IMR-90 (cell line): ENCODE data around the gene HSPB7. TPM values are rescaled to one million over a fixed set of nuclear protein-coding genes. Genes with fewer than 3 reads are reported as not detected.

Experiments
- ATAC-seq: fragments of 200-7000 bp; cut with Tn5 transposase; 2 replicates; pipeline ENCODE4 v1.9.1; 2020; ENCODE audit warnings: low read depth, mild to moderate bottlenecking, moderate library complexity
- BruUV-seq: library from RNA; stranded (reverse); fragments of 400-500 nt; replicated peaks from 2 replicates; lab custom pipeline; 2021; lab: Mats Ljungman, UMichigan
- CTCF ChIA-PET: fragments of 300-600 bp; formaldehyde crosslinking; extraction: SDS; loops from one replicate; lab custom pipeline; 2021; ENCODE audit warnings: antibody characterized with exemption; lab: Yijun Ruan, JAX
- POLR2A ChIA-PET: fragments of 300-600 bp; sonication (Branson Sonifier 250); formaldehyde crosslinking; loops from one replicate; lab custom pipeline; 2022; ENCODE audit warnings: antibody characterized with exemption; ENCODE audit not compliant: unreplicated experiment; lab: Charles Lee
- DNase-seq: peaks from one replicate; pipeline ENCODE4 v3.0.0; 2013
- H2AFZ ChIP-seq: replicated peaks from 2 replicates; pipeline ENCODE3; 2013; ENCODE audit warnings: low read length, mild to moderate bottlenecking; ENCODE audit not compliant: poor library complexity
- H2AK5ac ChIP-seq: 2 replicates; pipeline ENCODE4 v1.6.1; 2013; ENCODE audit warnings: low read depth, low read length, inconsistent platforms
- H2AK9ac ChIP-seq: replicated peaks from 2 replicates; pipeline ENCODE3; 2013; ENCODE audit warnings: mild to moderate bottlenecking, low read depth, low read length, moderate library complexity; ENCODE audit not compliant: poor library complexity
- H2BK120ac ChIP-seq: 2 replicates; pipeline ENCODE4 v1.6.1; 2013; ENCODE audit warnings: low read depth, low read length, inconsistent platforms
- H2BK15ac ChIP-seq: 3 replicates; pipeline ENCODE4 v1.6.1; 2013; ENCODE audit warnings: low read depth, low read length, inconsistent platforms
- H2BK20ac ChIP-seq: 2 replicates; pipeline ENCODE4 v1.6.1; 2013; ENCODE audit warnings: low read depth, mild to moderate bottlenecking, inconsistent platforms, low read length, moderate library complexity
- H2BK5ac ChIP-seq: 2 replicates; pipeline ENCODE4 v1.6.1; 2013; ENCODE audit warnings: mild to moderate bottlenecking, low read depth, low read length, inconsistent platforms; ENCODE audit not compliant: poor library complexity, severe bottlenecking
- H3K14ac ChIP-seq: replicated peaks from 2 replicates; pipeline ENCODE4 v1.6.1; 2013; ENCODE audit warnings: low read depth, low read length, inconsistent platforms
- H3K18ac ChIP-seq: 2 replicates; pipeline ENCODE4 v1.6.1; 2013; ENCODE audit warnings: low read depth, low read length, control low read depth
- H3K23ac ChIP-seq: 2 replicates; pipeline ENCODE4 v1.6.1; 2013; ENCODE audit warnings: low read depth, low read length, inconsistent platforms
- H3K27ac ChIP-seq: 2 replicates; pipeline ENCODE4 v1.5.1; 2013; ENCODE audit warnings: mild to moderate bottlenecking, control low read depth, low read length; ENCODE audit not compliant: insufficient read depth
- H3K27me3 ChIP-seq: 2 replicates; pipeline ENCODE4 v1.6.1; 2013; ENCODE audit warnings: low read length; ENCODE audit not compliant: control insufficient read depth, insufficient read depth
- H3K36me3 ChIP-seq: 2 replicates; pipeline ENCODE4 v1.6.1; 2013; ENCODE audit warnings: low read length, mixed read lengths; ENCODE audit not compliant: control insufficient read depth, insufficient read depth
- H3K4ac ChIP-seq: 2 replicates; pipeline ENCODE4 v1.6.1; 2013; ENCODE audit warnings: low read depth, low read length, inconsistent platforms
- H3K4me1 ChIP-seq: 2 replicates; pipeline ENCODE4 v1.6.1; 2013; ENCODE audit warnings: low read length, mixed read lengths; ENCODE audit not compliant: control insufficient read depth, insufficient read depth
- H3K4me2 ChIP-seq: 2 replicates; pipeline ENCODE4 v1.6.1; 2013; ENCODE audit warnings: low read depth, mild to moderate bottlenecking, control low read depth, low read length, moderate library complexity
- H3K4me3 ChIP-seq: 2 replicates; pipeline ENCODE4 v1.5.1; 2013; ENCODE audit warnings: low read depth, mild to moderate bottlenecking, control low read depth, low read length, moderate library complexity; ENCODE audit not compliant: insufficient read depth
- H3K56ac ChIP-seq: 2 replicates; pipeline ENCODE4 v1.6.1; 2013; ENCODE audit warnings: low read length, inconsistent platforms; ENCODE audit not compliant: insufficient read depth; ENCODE audit errors: extremely low read depth
- H3K79me1 ChIP-seq, 2 experiments: 2 replicates each; pipeline ENCODE4 v1.6.1; 2013; ENCODE audit warnings: low read length in 2 of 2, inconsistent platforms in 1 of 2, low read depth in 1 of 2
- H3K9ac ChIP-seq: 2 replicates; pipeline ENCODE4 v1.6.1; 2013; ENCODE audit warnings: low read depth, low read length, control low read depth
- H3K9me1 ChIP-seq: 2 replicates; pipeline ENCODE4 v1.6.1; 2013; ENCODE audit warnings: low read length, inconsistent platforms; ENCODE audit not compliant: insufficient read depth
- H3K9me3 ChIP-seq: 2 replicates; pipeline ENCODE4 v1.6.1; 2013; ENCODE audit warnings: low read length; ENCODE audit not compliant: control insufficient read depth, insufficient read depth
- H4K20me1 ChIP-seq: 2 replicates; pipeline ENCODE4 v1.6.1; 2013; ENCODE audit warnings: low read length, inconsistent platforms; ENCODE audit not compliant: insufficient read depth
- H4K5ac ChIP-seq: 2 replicates; pipeline ENCODE4 v1.6.1; 2013; ENCODE audit warnings: mild to moderate bottlenecking, low read depth, low read length, control low read depth
- H4K8ac ChIP-seq, 2 experiments: 2 replicates each; pipeline ENCODE4 v1.6.1; 2013; ENCODE audit warnings: low read depth in 2 of 2, low read length in 2 of 2, control low read depth in 1 of 2, inconsistent platforms in 1 of 2
- H4K91ac ChIP-seq: 2 replicates; pipeline ENCODE4 v1.6.1; 2013; ENCODE audit warnings: low read depth, low read length, inconsistent platforms; ENCODE audit not compliant: insufficient read depth
- BHLHE40 ChIP-seq: fragments of 150-350 bp; IDR thresholded peaks from 2 replicates; pipeline ENCODE4 v1.6.1; 2016; ENCODE audit warnings: mild to moderate bottlenecking, low read depth, low read length
- CHD1 ChIP-seq: IDR thresholded peaks from 2 replicates; pipeline ENCODE4 v1.6.1; 2012; ENCODE audit warnings: low read depth, low read length, improper control_type of control experiment
- POLR2A ChIP-seq: IDR thresholded peaks from 2 replicates; pipeline ENCODE4 v1.6.1; 2012; ENCODE audit warnings: mild to moderate bottlenecking, low read depth, low read length
- SMC3 ChIP-seq: fragments of 150-350 bp; IDR thresholded peaks from 2 replicates; pipeline ENCODE4 v1.6.1; 2016; ENCODE audit warnings: low read depth, mild to moderate bottlenecking, antibody characterized with exemption, low read length, moderate library complexity
- WGBS, 2 experiments: methylation state at CpG; one replicate each; pipeline versions ENCODE4 v1.1.5 to v1.1.7; 2013; ENCODE audit warnings: missing lambda C conversion rate in 2 of 2; ENCODE audit not compliant: insufficient read length in 1 of 2; ENCODE audit errors: extremely low coverage in 2 of 2; 5-methylcytosine and 5-hydroxymethylcytosine counted together
- dilution Hi-C: fragments of 300-500 bp; cut with HindIII; formaldehyde crosslinking; loops from one replicate; pipeline ENCODE4 v1.14.3; 2018; ENCODE audit warnings: low sequenced_read_pairs; ENCODE audit not compliant: unreplicated experiment
- in situ Hi-C: fragments of 300-500 bp; cut with MboI; formaldehyde crosslinking; loops from 3 replicates; pipeline ENCODE4 v1.14.3; 2019; ENCODE audit warnings: low sequenced_read_pairs, inconsistent platforms, mixed read lengths
- intact Hi-C: fragments of 100-400 bp; cut with micrococcal nuclease; formaldehyde crosslinking; loops from 2 replicates; pipeline ENCODE4 v1.10.0; 2022
- polyA plus RNA-seq, 3 experiments: library from polyadenylated mRNA; depleted of rRNA; stranded (reverse); fragments of >200 nt; gene quantifications; 2 replicates each; pipeline ENCODE4 v1.2.3, GENCODE V29; 2012; ENCODE audit warnings: low replicate concordance in 1 of 3
- total RNA-seq: library from RNA; depleted of rRNA; stranded (reverse); fragments of >200 nt; gene quantifications from 2 replicates; pipeline ENCODE4 v1.2.3, GENCODE V29; 2012

HSPB7 gene
- total and polyA plus RNA-seq, 2 of the 4 experiments (the other 2 are of a cell fraction), result 0.54 to 3.0 TPM

DNA sequence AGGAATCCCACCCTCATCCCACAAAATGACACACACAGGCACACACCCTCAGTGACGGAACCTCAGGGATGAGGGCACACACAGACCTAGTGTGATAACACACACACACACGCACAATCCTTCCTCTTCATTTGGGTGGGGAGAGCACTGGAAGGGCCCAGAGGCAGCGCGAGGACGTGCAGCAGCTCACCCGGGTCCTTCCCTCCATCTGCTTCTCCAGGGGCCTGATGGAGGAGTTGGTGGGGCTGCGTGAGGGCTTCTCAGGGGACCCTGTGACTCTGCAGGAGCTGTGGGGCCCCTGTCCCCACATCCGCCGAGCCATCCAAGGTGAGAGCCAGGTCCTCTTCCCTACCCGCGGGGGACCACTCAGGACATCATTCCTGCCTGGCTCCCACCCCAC lies 4.5 kb upstream of the HSPB7 start:
- Histone ChIP-seq H3K9me3 (no peaks in the 10 kb centered on the region), H2AK5ac (peak overlapping the region; percentile 16; the same call in 1 of the 2 replicates), H2BK20ac (no peak overlapping the region), H3K56ac (no peak overlapping the region), H2BK120ac (no peak overlapping the region), H3K4me3 (no peak overlapping the region), H3K36me3 (no peaks in the 10 kb centered on the region), H2AFZ (no peak overlapping the region), H4K8ac (no peak overlapping the region), H2BK15ac (no peak overlapping the region), H4K91ac (no peak overlapping the region), H3K79me1 (no peaks in the 10 kb centered on the region), H3K27ac (no peak overlapping the region), H3K9me1 (peaks cover 1% of the 10 kb centered on the region), H3K4me2 (no peak overlapping the region), H2AK9ac (no peak overlapping the region), H2BK5ac (no peak overlapping the region), H4K5ac (no peak overlapping the region), H3K4ac (no peak overlapping the region; the same call in 1 of the 2 replicates), H3K27me3 (peaks cover 8% of the 10 kb centered on the region), H3K9ac (no peak overlapping the region), H4K20me1 (no peaks in the 10 kb centered on the region), H3K14ac (no peak overlapping the region), H3K18ac (no peak overlapping the region), H3K4me1 (peaks cover 26% of the 10 kb centered on the region), H3K23ac (no peak overlapping the region)
- POLR2A ChIA-PET, result no interaction called here
- CTCF ChIA-PET, result no interaction called here
- in situ Hi-C loops, result no loop called here
- DNase-seq (no peak), ATAC-seq (no peak)
- no TSS peak for BruUV-seq
- no peak for TF ChIP-seq CHD1
- no peak for TF ChIP-seq BHLHE40
- no peak for TF ChIP-seq SMC3
- TF ChIP-seq POLR2A, result no peak
- dilution Hi-C loops, result no loop called here
- intact Hi-C loops, result no loop called here
- no CpG with 5 or more reads among the region's 11 CpGs for WGBS, 2 experiments
